GM19452 (cell line): ENCODE results near the gene COBLL1.
"Not testable (repeated sequence)": the region's sequence is repeated elsewhere in the genome, so short reads cannot be mapped to it uniquely, and the experiment has no call there.

Experiments used
- ATAC-seq: cut with Tn5 transposase; IDR thresholded peaks from one replicate; pipeline ENCODE4 v1.9.1; 2021; ENCODE audit not compliant: unreplicated experiment

The COBLL1 gene

GRCh38 chr2:164841719-164842623 is at the start of gene COBLL1:
TSS of gene COBLL1 (minus strand) at chr2:164841823. CDS start at chr2:164841196, 627 bp downstream.
- ATAC-seq: peak; percentile 72

GRCh38 chr2:164890544-164890943 is 48.9 kb upstream of the COBLL1 start:
- ATAC-seq: no peak

- ATAC-seq: no peak
Measured at GRCh38 chr2:164888592-164888991, 47.0 kb upstream of the COBLL1 start.

- no peak for ATAC-seq
Measured at GRCh38 chr2:164887434-164888144, 46.0 kb upstream of the COBLL1 start.

GRCh38 chr2:164882276-164882675 is 40.7 kb upstream of the COBLL1 start:
- ATAC-seq: no peak

GRCh38 chr2:164881524-164881923 is 39.9 kb upstream of the COBLL1 start:
- no peak for ATAC-seq

- no peak for ATAC-seq
Measured at GRCh38 chr2:164879901-164880535, 38.4 kb upstream of the COBLL1 start.

- no peak for ATAC-seq
Measured at GRCh38 chr2:164877927-164878326, 36.3 kb upstream of the COBLL1 start.

- ATAC-seq: no peak
Measured at GRCh38 chr2:164877169-164877568, 35.5 kb upstream of the COBLL1 start.

- ATAC-seq: no peak
Measured at GRCh38 chr2:164875334-164876205, 33.9 kb upstream of the COBLL1 start.

- ATAC-seq: no peak
Measured at GRCh38 chr2:164873210-164873908, 31.7 kb upstream of the COBLL1 start.

GRCh38 chr2:164871404-164871803 is 29.8 kb upstream of the COBLL1 start:
- no peak for ATAC-seq

- ATAC-seq: no peak
Measured at GRCh38 chr2:164869420-164869772, 27.8 kb upstream of the COBLL1 start.

GRCh38 chr2:164868563-164869419 is 27.2 kb upstream of the COBLL1 start:
- ATAC-seq: no peak

- no peak for ATAC-seq
Measured at GRCh38 chr2:164867779-164868397, 26.3 kb upstream of the COBLL1 start.

- ATAC-seq: not testable (repeated sequence)
Measured at GRCh38 chr2:164866381-164866780, 24.8 kb upstream of the COBLL1 start.

GRCh38 chr2:164860694-164861042 is 19.0 kb upstream of the COBLL1 start:
- ATAC-seq: no peak

- not testable (repeated sequence) for ATAC-seq
Measured at GRCh38 chr2:164859906-164860693, 18.5 kb upstream of the COBLL1 start.
